ENCODE results near the gene CASZ1.

CASZ1 gene

DNA sequence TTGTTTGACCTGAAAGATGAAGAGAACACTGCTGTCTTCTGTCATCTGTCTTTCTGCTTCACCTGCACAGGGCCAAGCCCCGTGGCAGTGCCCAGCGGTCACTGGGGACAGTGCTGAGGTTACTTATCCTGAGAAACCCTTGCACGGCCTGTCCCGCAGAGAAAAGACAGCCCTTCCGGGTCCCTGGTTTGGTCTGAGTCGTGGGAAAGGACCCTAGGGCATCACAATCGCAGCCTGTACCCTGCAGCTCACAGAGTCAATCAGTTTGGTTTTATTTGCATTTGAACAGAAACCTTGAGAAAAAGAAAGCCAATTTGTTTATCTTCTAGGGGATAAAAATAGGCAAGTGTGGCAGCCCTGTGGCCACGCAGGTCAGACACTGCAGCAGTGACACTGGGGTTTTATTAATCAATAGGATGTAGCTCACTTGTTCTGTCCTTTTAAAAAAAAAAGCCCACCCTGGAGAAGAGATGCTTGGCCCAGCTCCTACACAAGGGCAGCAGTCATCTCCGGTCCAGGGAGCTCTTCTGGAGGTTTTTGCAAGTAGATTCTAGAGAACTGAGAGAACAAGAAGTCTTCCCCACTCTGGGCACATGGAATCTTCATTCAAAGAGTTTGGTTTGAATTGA, 201.7 kb downstream of the CASZ1 start:
- Histone ChIP-seq H3K4me3 (ENCODE audit: insufficient read depth, low read depth, low read length, poor library complexity, severe bottlenecking) (no peak overlapping the region), H3K9me3 (ENCODE audit: control insufficient read depth, low read length) (no peaks in the 10 kb centered on the region), H3K27me3 (replicated peaks; ENCODE audit: control insufficient read depth, insufficient read depth, low read length, poor library complexity, severe bottlenecking) (no peaks in the 10 kb centered on the region), H3K4me1 (ENCODE audit: control insufficient read depth, insufficient read depth, low read length, poor library complexity, severe bottlenecking) (no peaks in the 10 kb centered on the region), H3K36me3 (ENCODE audit: control insufficient read depth, insufficient read depth, low read length) (peaks cover 3% of the 10 kb centered on the region), H3K27ac (ENCODE audit: insufficient read depth, low read length, poor library complexity, severe bottlenecking) (no peak overlapping the region)
- no peak for DNase-seq

DNA sequence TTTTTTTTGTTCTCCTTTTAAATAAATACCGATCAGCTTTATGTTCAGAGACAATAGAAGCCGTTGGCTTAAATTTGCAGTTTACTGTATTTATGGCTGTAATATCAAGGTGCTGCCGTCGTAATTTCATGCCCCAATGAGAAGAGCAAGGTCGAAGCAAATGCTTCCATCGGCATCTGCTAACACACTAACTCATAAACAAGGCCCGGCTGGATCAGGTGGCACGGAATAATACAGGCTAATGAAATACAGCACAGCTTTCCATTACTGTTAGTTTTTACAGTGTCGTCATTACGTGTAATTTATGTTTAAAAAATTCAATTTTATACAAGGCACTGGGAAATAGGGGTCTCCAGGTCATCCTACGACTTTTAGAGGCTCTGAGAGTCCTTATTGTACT, 202.7 kb downstream of the CASZ1 start:
- no peaks in the 10 kb centered on the region for H3K27me3 ChIP-seq (replicated peaks; ENCODE audit: control insufficient read depth, insufficient read depth, low read length, poor library complexity, severe bottlenecking)
- H3K27ac ChIP-seq (ENCODE audit: insufficient read depth, low read length, poor library complexity, severe bottlenecking), result no peak overlapping the region
- H3K4me3 ChIP-seq (ENCODE audit: insufficient read depth, low read depth, low read length, poor library complexity, severe bottlenecking), result no peak overlapping the region
- H3K4me1 ChIP-seq (ENCODE audit: control insufficient read depth, insufficient read depth, low read length, poor library complexity, severe bottlenecking), result no peaks in the 10 kb centered on the region
- no peaks in the 10 kb centered on the region for H3K9me3 ChIP-seq (ENCODE audit: control insufficient read depth, low read length)
- H3K36me3 ChIP-seq (ENCODE audit: control insufficient read depth, insufficient read depth, low read length), result no peaks in the 10 kb centered on the region
- no peak for DNase-seq

DNA sequence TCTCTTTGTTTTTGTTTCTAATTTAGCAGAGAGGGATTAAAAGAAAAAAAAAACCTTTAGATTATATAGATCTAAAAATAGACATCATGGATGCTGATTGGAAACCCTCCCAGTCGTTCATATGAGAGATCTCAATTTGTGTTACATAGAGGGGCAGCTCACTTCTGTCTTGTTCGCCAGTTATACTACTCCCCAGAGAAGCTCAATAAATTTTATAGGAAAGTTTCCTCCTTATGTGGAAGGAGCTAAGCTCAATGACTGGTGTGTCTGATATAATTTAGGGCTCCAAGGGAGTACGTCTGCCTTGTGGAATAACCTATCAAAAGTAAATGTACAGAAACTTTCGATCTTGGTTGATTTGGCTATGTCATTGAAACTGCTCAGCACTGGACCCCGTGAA, 204.1 kb downstream of the CASZ1 start:
- no peaks in the 10 kb centered on the region for H3K36me3 ChIP-seq (ENCODE audit: control insufficient read depth, insufficient read depth, low read length)
- H3K27ac ChIP-seq (ENCODE audit: insufficient read depth, low read length, poor library complexity, severe bottlenecking), result no peak overlapping the region
- DNase-seq, result no peak
- no peak overlapping the region for H3K4me3 ChIP-seq (ENCODE audit: insufficient read depth, low read depth, low read length, poor library complexity, severe bottlenecking)
- H3K9me3 ChIP-seq (ENCODE audit: control insufficient read depth, low read length), result no peaks in the 10 kb centered on the region
- no peaks in the 10 kb centered on the region for H3K4me1 ChIP-seq (ENCODE audit: control insufficient read depth, insufficient read depth, low read length, poor library complexity, severe bottlenecking)
- H3K27me3 ChIP-seq (replicated peaks; ENCODE audit: control insufficient read depth, insufficient read depth, low read length, poor library complexity, severe bottlenecking), result no peaks in the 10 kb centered on the region

DNA sequence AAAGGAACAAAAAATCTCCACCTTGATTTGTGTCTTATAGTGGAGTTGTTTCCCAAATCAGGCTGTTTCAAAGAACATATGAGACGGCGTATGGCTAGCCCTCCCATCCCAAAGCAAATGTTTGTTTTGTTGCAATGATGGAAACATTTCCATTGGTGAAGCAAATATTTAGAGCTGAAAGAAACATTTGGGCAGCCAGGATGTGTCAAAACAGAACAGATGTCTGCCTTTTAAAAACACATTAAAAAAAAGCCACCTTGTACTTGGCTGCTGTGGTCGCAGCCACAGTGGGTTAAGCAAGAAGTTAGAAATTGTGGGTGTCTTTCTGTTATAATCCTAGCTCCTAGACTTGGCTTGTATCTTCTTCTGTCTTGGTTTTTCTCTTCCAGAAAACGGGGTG, 205.4 kb downstream of the CASZ1 start:
- no peaks in the 10 kb centered on the region for H3K4me1 ChIP-seq (ENCODE audit: control insufficient read depth, insufficient read depth, low read length, poor library complexity, severe bottlenecking)
- no peak overlapping the region for H3K4me3 ChIP-seq (ENCODE audit: insufficient read depth, low read depth, low read length, poor library complexity, severe bottlenecking)
- no peak for DNase-seq
- H3K9me3 ChIP-seq (ENCODE audit: control insufficient read depth, low read length), result no peaks in the 10 kb centered on the region
- H3K27ac ChIP-seq (ENCODE audit: insufficient read depth, low read length, poor library complexity, severe bottlenecking), result no peak overlapping the region
- no peaks in the 10 kb centered on the region for H3K36me3 ChIP-seq (ENCODE audit: control insufficient read depth, insufficient read depth, low read length)
- no peaks in the 10 kb centered on the region for H3K27me3 ChIP-seq (replicated peaks; ENCODE audit: control insufficient read depth, insufficient read depth, low read length, poor library complexity, severe bottlenecking)

DNA sequence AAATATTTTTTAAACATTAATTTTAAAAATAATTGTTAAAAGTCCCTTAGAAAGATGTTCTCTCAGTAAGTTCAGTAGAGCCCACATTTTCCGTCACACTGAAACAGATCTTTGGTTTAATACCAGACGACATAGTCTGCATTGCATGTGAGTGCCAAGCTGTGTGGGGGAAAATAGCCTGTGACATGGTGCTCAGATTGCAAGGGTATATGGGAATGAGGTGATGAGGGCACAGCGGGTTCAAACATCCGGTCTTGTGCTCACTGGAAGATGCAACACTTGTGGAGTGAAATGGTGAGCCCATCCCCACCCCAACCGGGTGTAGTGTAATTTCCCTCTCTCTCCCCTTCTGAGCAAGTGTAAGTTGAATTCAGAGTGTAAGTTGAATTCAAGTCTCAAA, 207.4 kb downstream of the CASZ1 start:
- H3K36me3 ChIP-seq (ENCODE audit: control insufficient read depth, insufficient read depth, low read length), result no peaks in the 10 kb centered on the region
- H3K9me3 ChIP-seq (ENCODE audit: control insufficient read depth, low read length), result no peaks in the 10 kb centered on the region
- H3K27ac ChIP-seq (ENCODE audit: insufficient read depth, low read length, poor library complexity, severe bottlenecking), result no peak overlapping the region
- no peaks in the 10 kb centered on the region for H3K27me3 ChIP-seq (replicated peaks; ENCODE audit: control insufficient read depth, insufficient read depth, low read length, poor library complexity, severe bottlenecking)
- DNase-seq, result no peak
- H3K4me1 ChIP-seq (ENCODE audit: control insufficient read depth, insufficient read depth, low read length, poor library complexity, severe bottlenecking), result no peaks in the 10 kb centered on the region
- H3K4me3 ChIP-seq (ENCODE audit: insufficient read depth, low read depth, low read length, poor library complexity, severe bottlenecking), result no peak overlapping the region

DNA sequence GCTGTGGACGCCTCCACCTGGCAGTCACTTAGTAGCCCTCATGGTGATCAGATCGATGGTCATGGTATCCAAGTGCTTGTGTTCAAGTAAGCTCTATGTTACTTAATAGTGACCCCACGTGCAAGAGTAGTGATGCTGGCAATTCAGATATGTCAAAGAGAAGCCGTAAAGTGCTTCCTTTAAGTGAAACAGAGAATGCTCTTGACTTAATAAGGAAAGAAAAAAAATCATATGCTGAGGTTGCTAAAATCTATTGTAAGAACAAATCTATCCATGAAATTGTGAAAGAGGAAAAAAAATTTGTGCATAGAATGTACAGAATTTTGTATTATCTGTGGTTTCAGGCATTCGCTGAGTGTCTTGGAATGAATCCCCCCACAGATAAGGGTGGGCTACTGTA, 207.8 kb downstream of the CASZ1 start:
- H3K27ac ChIP-seq (ENCODE audit: insufficient read depth, low read length, poor library complexity, severe bottlenecking), result no peak overlapping the region
- no peaks in the 10 kb centered on the region for H3K27me3 ChIP-seq (replicated peaks; ENCODE audit: control insufficient read depth, insufficient read depth, low read length, poor library complexity, severe bottlenecking)
- no peak overlapping the region for H3K4me3 ChIP-seq (ENCODE audit: insufficient read depth, low read depth, low read length, poor library complexity, severe bottlenecking)
- H3K36me3 ChIP-seq (ENCODE audit: control insufficient read depth, insufficient read depth, low read length), result no peaks in the 10 kb centered on the region
- H3K4me1 ChIP-seq (ENCODE audit: control insufficient read depth, insufficient read depth, low read length, poor library complexity, severe bottlenecking), result no peaks in the 10 kb centered on the region
- no peak for DNase-seq
- no peaks in the 10 kb centered on the region for H3K9me3 ChIP-seq (ENCODE audit: control insufficient read depth, low read length)

All from effector memory CD4-positive, alpha-beta T cell (primary cell).